ENCODE results near the gene STPG1. TPM values are rescaled to one million over a fixed set of nuclear protein-coding genes. Genes with fewer than 3 reads are reported as not detected.

Gene STPG1
- total and polyA plus RNA-seq, 2 of the 13 experiments (the other 11 are each of a cell fraction or from before 2014, with no cell fraction given) = 3.4 to 4.3 TPM

DNA sequence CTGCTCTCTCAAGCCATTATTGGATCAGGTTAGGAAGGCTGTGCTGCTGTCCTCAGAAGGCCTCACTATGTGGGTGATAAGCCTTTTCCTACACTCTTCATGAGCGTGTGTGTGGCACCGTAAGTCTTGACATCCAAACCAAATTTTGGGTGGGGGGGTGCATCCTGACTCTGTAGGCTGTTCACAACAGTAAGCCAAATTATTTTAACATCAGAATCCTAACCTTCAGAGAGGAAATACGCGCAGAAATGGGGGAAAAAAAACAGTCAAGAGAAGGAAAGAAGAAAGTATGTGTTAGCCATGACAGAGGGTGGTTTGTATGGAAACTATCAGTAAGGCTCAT, 21.0 kb downstream of the STPG1 start:
- in situ Hi-C loops (cut with HindIII; ENCODE audit: extremely low pct_ligation_motif_present, low pct_unique_long_range_greater_than_20kb) = loop anchor here (5.0 to 10.0 kb wide), 2 partner anchors 190 to 318 kb away; no protein-coding TSS in a partner anchor
- WGBS (ENCODE audit: low lambda C conversion rate) = 70% methylated on average over 4 of the region's 4 CpGs
- intact Hi-C loops (cut with micrococcal nuclease; ENCODE audit: unreplicated experiment) = loop anchor here (1.0 kb wide), 1 partner anchor 242 kb away; no protein-coding TSS in a partner anchor
- Histone ChIP-seq H3K9ac (ENCODE audit: insufficient read depth, low read depth, low read length) (no peak overlapping the region), H3K4me3 (replicated peaks in 1 of 3; ENCODE audit: insufficient read depth in 1 of 3, low read depth in 2 of 3, low read length in 3 of 3) (no peak overlapping the region), H3K27me3 (ENCODE audit: control insufficient read depth in 1 of 2, insufficient read depth in 2 of 2, low read length in 2 of 2) (no peaks in the 10 kb centered on the region), H3K27ac (ENCODE audit: extremely low read length, insufficient read depth, low read length) (no peak overlapping the region), H4K20me1 (ENCODE audit: insufficient read depth, low read length) (no peaks in the 10 kb centered on the region), H3K9me3 (ENCODE audit: low read length) (no peaks in the 10 kb centered on the region), H3K36me3 (replicated peaks in 1 of 2; ENCODE audit: control insufficient read depth in 1 of 2, insufficient read depth in 2 of 2, low read length in 2 of 2) (no peaks in the 10 kb centered on the region; a peak in 1 of 5 replicates), H3K79me2 (ENCODE audit: insufficient read depth, low read length) (no peaks in the 10 kb centered on the region), H2AFZ (ENCODE audit: low read length) (no peak overlapping the region), H3K4me2 (ENCODE audit: low read depth, low read length) (no peak overlapping the region), H3K4me1 (ENCODE audit: insufficient read depth, low read length) (peaks cover 23% of the 10 kb centered on the region)
- ChIA-PET CTCF (ENCODE audit: low intra/inter-chr PET ratio, low total read pairs) (interaction anchor here (1.8 to 5.2 kb wide), 3 partner anchors 193 to 243 kb away, joined by 5 to 151 read pairs (median 27); no protein-coding TSS in a partner anchor), POLR2A (no interaction called here)
- FAIRE-seq (no peak), ATAC-seq (no peak), DNase-seq (ENCODE audit: low spot score) (no peak)
- TF ChIP-seq XRCC5 (optimal IDR thresholded peaks at IDR 0.05; ENCODE audit: low read length) (peak; percentile 3), SP2 (CRISPR knock-in tag; IDR thresholded peaks at IDR 0.05) (no peak)
- no TSS peak for BruUV-seq (replicated peaks)

DNA sequence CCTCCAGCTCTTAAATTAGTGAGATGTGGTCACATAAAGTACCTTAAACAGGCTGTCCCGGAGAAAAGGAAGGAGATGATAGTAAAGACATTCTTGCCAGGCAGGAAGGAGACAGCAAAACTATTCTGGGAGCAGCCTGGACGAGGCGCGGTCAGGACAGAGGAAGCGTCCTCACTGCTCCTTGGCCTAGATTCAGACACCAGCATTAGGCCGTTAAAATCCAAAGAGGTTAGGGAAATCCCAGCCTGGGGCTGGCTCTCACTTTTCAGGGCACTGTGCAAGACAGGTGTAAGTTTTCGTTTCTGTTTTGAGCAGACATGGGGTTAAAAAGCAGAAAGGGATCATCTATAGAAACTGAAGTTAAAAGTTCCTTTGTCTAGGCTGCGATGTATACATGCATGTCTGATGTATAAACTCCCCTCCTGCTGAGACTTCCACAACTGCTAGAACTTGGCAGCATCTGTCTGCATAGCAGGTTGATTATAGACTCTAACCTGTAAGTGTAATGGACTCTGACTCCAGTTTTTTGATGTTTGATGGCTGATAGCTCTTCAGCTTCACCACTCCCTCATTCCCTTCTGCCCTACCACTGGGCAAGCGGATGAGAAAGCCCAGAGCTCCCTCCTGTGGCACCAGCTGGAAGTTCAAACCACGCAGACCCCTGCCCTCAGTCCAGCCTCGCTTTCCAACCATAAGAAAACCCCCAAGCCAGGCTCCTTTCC, 21.5 kb downstream of the STPG1 start:
- Histone ChIP-seq H3K4me1 (ENCODE audit: insufficient read depth, low read length) (peaks cover 23% of the 10 kb centered on the region), H3K4me3 (replicated peaks in 1 of 3; ENCODE audit: insufficient read depth in 1 of 3, low read depth in 2 of 3, low read length in 3 of 3) (no peak overlapping the region), H2AFZ (ENCODE audit: low read length) (no peak overlapping the region), H3K36me3 (replicated peaks in 1 of 2; ENCODE audit: control insufficient read depth in 1 of 2, insufficient read depth in 2 of 2, low read length in 2 of 2) (no peaks in the 10 kb centered on the region; a peak in 1 of 5 replicates), H3K79me2 (ENCODE audit: insufficient read depth, low read length) (no peaks in the 10 kb centered on the region), H3K4me2 (ENCODE audit: low read depth, low read length) (no peak overlapping the region), H3K9me3 (ENCODE audit: low read length) (no peaks in the 10 kb centered on the region), H4K20me1 (ENCODE audit: insufficient read depth, low read length) (no peaks in the 10 kb centered on the region), H3K27me3 (ENCODE audit: control insufficient read depth in 1 of 2, insufficient read depth in 2 of 2, low read length in 2 of 2) (no peaks in the 10 kb centered on the region), H3K27ac (ENCODE audit: extremely low read length, insufficient read depth, low read length) (no peak overlapping the region), H3K9ac (ENCODE audit: insufficient read depth, low read depth, low read length) (no peak overlapping the region)
- ChIA-PET CTCF (ENCODE audit: low intra/inter-chr PET ratio, low total read pairs) (interaction anchor here (1.5 to 5.2 kb wide), 4 partner anchors 192 to 321 kb away, joined by 5 to 151 read pairs (median 20); no protein-coding TSS in a partner anchor), POLR2A (no interaction called here)
- no TSS peak for BruUV-seq (replicated peaks)
- ATAC-seq (peak; percentile 92), DNase-seq (ENCODE audit: low spot score) (peak; percentile 47), FAIRE-seq (peak; percentile 56)
- in situ Hi-C loops (cut with HindIII; ENCODE audit: extremely low pct_ligation_motif_present, low pct_unique_long_range_greater_than_20kb) = loop anchor here (5.0 to 10.0 kb wide), 2 partner anchors 190 to 317 kb away; no protein-coding TSS in a partner anchor
- intact Hi-C loops (cut with micrococcal nuclease; ENCODE audit: unreplicated experiment) = loop anchor here (1.0 kb wide), 3 partner anchors 193 to 321 kb away; no protein-coding TSS in a partner anchor
- WGBS (ENCODE audit: low lambda C conversion rate) = 64% methylated on average over 11 of the region's 11 CpGs
- TF ChIP-seq ZNF747 (CRISPR knock-in tag; IDR thresholded peaks at IDR 0.05; ENCODE audit: borderline replicate concordance) (0 out of 2 replicates have a peak, but pooled peaks have one; percentile 21), PRPF4 (IDR thresholded peaks at IDR 0.05; ENCODE audit: low read depth, low read length, poor library complexity, severe bottlenecking) (no peak), NFKB2 (CRISPR knock-in tag; IDR thresholded peaks at IDR 0.05; ENCODE audit: borderline replicate concordance) (no peak), ZNF574 (CRISPR knock-in tag; IDR thresholded peaks at IDR 0.05) (no peak), ELF3 (CRISPR knock-in tag; IDR thresholded peaks at IDR 0.05) (0 out of 2 replicates have a peak, but pooled peaks have one; percentile 23), STAG1 (CRISPR knock-in tag; IDR thresholded peaks at IDR 0.05) (peak; percentile 94), SRY (CRISPR knock-in tag; IDR thresholded peaks at IDR 0.05) (no peak), XRCC5 (optimal IDR thresholded peaks at IDR 0.05; ENCODE audit: low read length) (peak; percentile 38), IRF2 (CRISPR knock-in tag; IDR thresholded peaks at IDR 0.05) (peak; percentile 45; the same call in 1 of the 2 replicates)
- TF ChIP-seq, protein P1, sequence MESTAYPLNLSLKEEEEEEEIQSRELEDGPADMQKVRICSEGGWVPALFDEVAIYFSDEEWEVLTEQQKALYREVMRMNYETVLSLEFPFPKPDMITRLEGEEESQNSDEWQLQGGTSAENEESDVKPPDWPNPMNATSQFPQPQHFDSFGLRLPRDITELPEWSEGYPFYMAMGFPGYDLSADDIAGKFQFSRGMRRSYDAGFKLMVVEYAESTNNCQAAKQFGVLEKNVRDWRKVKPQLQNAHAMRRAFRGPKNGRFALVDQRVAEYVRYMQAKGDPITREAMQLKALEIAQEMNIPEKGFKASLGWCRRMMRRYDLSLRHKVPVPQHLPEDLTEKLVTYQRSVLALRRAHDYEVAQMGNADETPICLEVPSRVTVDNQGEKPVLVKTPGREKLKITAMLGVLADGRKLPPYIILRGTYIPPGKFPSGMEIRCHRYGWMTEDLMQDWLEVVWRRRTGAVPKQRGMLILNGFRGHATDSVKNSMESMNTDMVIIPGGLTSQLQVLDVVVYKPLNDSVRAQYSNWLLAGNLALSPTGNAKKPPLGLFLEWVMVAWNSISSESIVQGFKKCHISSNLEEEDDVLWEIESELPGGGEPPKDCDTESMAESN (CRISPR knock-in tag; conservative IDR thresholded peaks at IDR 0.05) = no peak

Measured in HepG2 (cell line).